CD14-positive monocyte (primary cell): ENCODE results near the gene RPS29. TPM values are rescaled to one million over a fixed set of nuclear protein-coding genes. Genes with fewer than 3 reads are reported as not detected.

Experiments
- DNase-seq, 3 donors: peaks; one replicate each; pipeline ENCODE4 v3.0.0-alpha.2; 2011 to 2022
- H2AFZ ChIP-seq: 2 replicates; pipeline ENCODE4 v1.6.0; 2012; ENCODE audit warnings: mild to moderate bottlenecking, low read depth, low read length, inconsistent platforms; ENCODE audit not compliant: insufficient read depth, poor library complexity, severe bottlenecking
- H3K27ac ChIP-seq, 2 donors: 1 replicate in 1 of 2; 2 replicates in 1 of 2; pipeline ENCODE4 v1.5.1; 2012 to 2013; ENCODE audit warnings: low read length in 2 of 2, control low read depth in 1 of 2, inconsistent platforms in 1 of 2, low read depth in 1 of 2, mild to moderate bottlenecking in 1 of 2
- H3K27me3 ChIP-seq, 2 donors: one replicate each; pipeline versions ENCODE4 v1.6.0 to v1.6.1; 2011 to 2013; ENCODE audit warnings: low read length in 2 of 2; ENCODE audit not compliant: control insufficient read depth in 2 of 2, insufficient read depth in 2 of 2
- H3K36me3 ChIP-seq, 2 donors: replicated peaks in 1 of 2; 1 replicate in 1 of 2; 2 replicates in 1 of 2; pipeline versions ENCODE4 v1.5.1 to v1.6.1; 2012 to 2013; ENCODE audit warnings: low read length in 2 of 2, control low read depth in 1 of 2, inconsistent platforms in 1 of 2, mild to moderate bottlenecking in 1 of 2; ENCODE audit not compliant: insufficient read depth in 2 of 2, control insufficient read depth in 1 of 2
- H3K4me1 ChIP-seq, 2 donors: 1 replicate in 1 of 2; 2 replicates in 1 of 2; pipeline versions ENCODE4 v1.5.1 to v1.6.1; 2012 to 2013; ENCODE audit warnings: low read length in 2 of 2, control low read depth in 1 of 2, inconsistent platforms in 1 of 2, mild to moderate bottlenecking in 1 of 2, moderate library complexity in 1 of 2; ENCODE audit not compliant: insufficient read depth in 2 of 2, control insufficient read depth in 1 of 2
- H3K4me2 ChIP-seq: replicated peaks from 2 replicates; pipeline ENCODE3; 2012; ENCODE audit warnings: low read length, moderate library complexity, mild to moderate bottlenecking; ENCODE audit not compliant: poor library complexity, severe bottlenecking; ENCODE audit errors: extremely low read depth
- H3K4me3 ChIP-seq, 3 experiments: fragments of 200-600 bp in 1 of 3; sonication (generic) in 1 of 3; replicated peaks in 1 of 3; 1 replicate in 2 of 3; 2 replicates in 1 of 3; pipeline ENCODE4 v1.5.1; 2011 to 2013; ENCODE audit warnings: low read length in 3 of 3, mild to moderate bottlenecking in 3 of 3, control low read depth in 2 of 3, low read depth in 2 of 3, inconsistent platforms in 1 of 3, moderate library complexity in 1 of 3
- H3K79me2 ChIP-seq: 2 replicates; pipeline ENCODE4 v1.6.0; 2012; ENCODE audit warnings: mild to moderate bottlenecking, control low read depth, inconsistent platforms, low read length, moderate library complexity; ENCODE audit not compliant: insufficient read depth
- H3K9ac ChIP-seq: 2 replicates; pipeline ENCODE4 v1.6.0; 2017; ENCODE audit warnings: low read length, mild to moderate bottlenecking; ENCODE audit not compliant: insufficient read depth, poor library complexity, severe bottlenecking
- H3K9me3 ChIP-seq, 2 donors: replicated peaks in 1 of 2; 1 replicate in 1 of 2; 2 replicates in 1 of 2; pipeline versions ENCODE4 v1.5.1 to v1.6.1; 2012 to 2013; ENCODE audit warnings: low read length in 2 of 2, control low read depth in 1 of 2; ENCODE audit not compliant: control insufficient read depth in 1 of 2, insufficient read depth in 1 of 2
- H4K20me1 ChIP-seq: 2 replicates; pipeline ENCODE4 v1.6.0; 2012; ENCODE audit warnings: mild to moderate bottlenecking, low read length, control low read depth, moderate library complexity; ENCODE audit not compliant: insufficient read depth
- H3K27ac Mint-ChIP-seq, 7 donors: one replicate each; pipeline ENCODE4 v1.8.0; 2020; ENCODE audit warnings: mild to moderate bottlenecking in 7 of 7, mixed read lengths in 7 of 7, moderate library complexity in 6 of 7, inconsistent platforms in 2 of 7
- H3K27me3 Mint-ChIP-seq, 3 donors: one replicate each; pipeline ENCODE4 v1.8.0; 2021 to 2022; ENCODE audit warnings: low read depth in 3 of 3, mild to moderate bottlenecking in 3 of 3, mixed read lengths in 3 of 3, moderate library complexity in 3 of 3, inconsistent platforms in 1 of 3
- H3K36me3 Mint-ChIP-seq, 2 donors: one replicate each; pipeline ENCODE4 v1.8.0; 2020; ENCODE audit warnings: mixed read lengths in 2 of 2, inconsistent platforms in 1 of 2, mild to moderate bottlenecking in 1 of 2
- H3K4me1 Mint-ChIP-seq: one replicate; pipeline ENCODE4 v1.8.0; 2020; ENCODE audit warnings: mild to moderate bottlenecking, mixed read lengths
- H3K4me3 Mint-ChIP-seq, 2 donors: one replicate each; pipeline ENCODE4 v1.8.0; 2020; ENCODE audit warnings: mild to moderate bottlenecking in 2 of 2, mixed read lengths in 2 of 2, moderate library complexity in 1 of 2
- H3K9me3 Mint-ChIP-seq, 7 donors: one replicate each; pipeline ENCODE4 v1.8.0; 2020 to 2022; ENCODE audit warnings: mixed read lengths in 7 of 7, mild to moderate bottlenecking in 6 of 7, moderate library complexity in 6 of 7, inconsistent platforms in 2 of 7
- CTCF ChIP-seq: fragments of 200-600 bp; IDR thresholded peaks from one replicate; pipeline ENCODE4 v1.8.0; 2022; ENCODE audit warnings: antibody characterized with exemption, mild to moderate bottlenecking
- WGBS: methylation state at CpG from one replicate; pipeline ENCODE4 v1.1.5; 2013; ENCODE audit warnings: missing lambda C conversion rate; ENCODE audit not compliant: insufficient coverage; 5-methylcytosine and 5-hydroxymethylcytosine counted together
- intact Hi-C, 2 donors: fragments of 100-400 bp; cut with micrococcal nuclease; formaldehyde crosslinking; loops; one replicate each; pipeline versions ENCODE4 v1.15.0 to v1.15.1; 2023
- polyA plus RNA-seq, 3 donors: library from polyadenylated mRNA; depleted of rRNA in 1 of 3; unstranded in 2 of 3; stranded (reverse) in 1 of 3; fragments of 300-500 nt in 2 of 3; fragments of >200 nt in 1 of 3; fragmentation: Illumina TruSeq in 2 of 3; gene quantifications; 1 replicate in 2 of 3; 2 replicates in 1 of 3; pipeline ENCODE4 v1.2.3, GENCODE V29; 2012 to 2021

The RPS29 gene
- polyA plus RNA-seq, 3 donors = 2,325 to 4,497 (median 2,965) TPM

- no peak overlapping the region for H2AFZ ChIP-seq
- no peak for DNase-seq
- Mint-ChIP-seq H3K27ac (peak overlapping the region in 3 of 7 donors; percentile 16 to 50 (median 18)), H3K27me3 (peaks cover 2 to 7% (median 7%) of the 10 kb centered on the region in 3 donors), H3K4me1 (peaks cover 20% of the 10 kb centered on the region), H3K36me3 (no peaks in the 10 kb centered on the region), H3K9me3 (no peaks in the 10 kb centered on the region), H3K4me3 (no peak overlapping the region)
- no peaks in the 10 kb centered on the region for H4K20me1 ChIP-seq
- H3K4me2 ChIP-seq = no peak overlapping the region
- WGBS = no CpG with 5 or more reads among the region's 4 CpGs
- H3K79me2 ChIP-seq = peaks cover 24% of the 10 kb centered on the region
- H3K27ac ChIP-seq = no peak overlapping the region
- peaks cover 8 to 15% of the 10 kb centered on the region in 2 donors for H3K4me1 ChIP-seq
- no peaks in the 10 kb centered on the region for H3K9me3 ChIP-seq
- no peaks in the 10 kb centered on the region for H3K27me3 ChIP-seq
- no peak overlapping the region for H3K9ac ChIP-seq
- H3K36me3 ChIP-seq = no peaks in the 10 kb centered on the region
- H3K4me3 ChIP-seq = no peak overlapping the region
- no peak for TF ChIP-seq CTCF
- intact Hi-C loops = loop anchor here in 1 of 2 donors (5.0 kb wide), 1 partner anchor 38 kb away; no protein-coding TSS in a partner anchor
Observed at GRCh38 chr14:49594347-49595091, 8.3 kb upstream of the RPS29 start.

- no peaks in the 10 kb centered on the region for H3K9me3 Mint-ChIP-seq
- peaks cover 8 to 15% of the 10 kb centered on the region in 2 donors for H3K4me1 ChIP-seq
- no peaks in the 10 kb centered on the region for H3K9me3 ChIP-seq
- no peak overlapping the region for H2AFZ ChIP-seq
- no peak for TF ChIP-seq CTCF
- intact Hi-C loops = no loop called here
- H3K27ac ChIP-seq = no peak overlapping the region
- H3K79me2 ChIP-seq = peaks cover 11% of the 10 kb centered on the region
- no peak overlapping the region for H3K9ac ChIP-seq
- H3K4me1 Mint-ChIP-seq = peaks cover 20% of the 10 kb centered on the region
- H4K20me1 ChIP-seq = no peaks in the 10 kb centered on the region
- H3K27me3 Mint-ChIP-seq = peaks cover 2 to 8% (median 7%) of the 10 kb centered on the region in 3 donors
- no peaks in the 10 kb centered on the region for H3K36me3 Mint-ChIP-seq
- no peak overlapping the region for H3K27ac Mint-ChIP-seq
- H3K4me3 Mint-ChIP-seq = no peak overlapping the region
- no CpG with 5 or more reads among the region's 3 CpGs for WGBS
- no peak for DNase-seq
- H3K36me3 ChIP-seq = no peaks in the 10 kb centered on the region
- H3K27me3 ChIP-seq = no peaks in the 10 kb centered on the region
- H3K4me2 ChIP-seq = no peak overlapping the region
- no peak overlapping the region for H3K4me3 ChIP-seq
Observed at GRCh38 chr14:49593016-49593415, 6.8 kb upstream of the RPS29 start.
